Spleen (tissue), 7 donors: ENCODE data around the gene CBLC.

Experiments
- CTCF ChIP-seq, 11 experiments: fragments of 200-600 bp in 7 of 11; fragments of 450-650 bp in 4 of 11; sonication (generic) in 4 of 11; IDR thresholded peaks in 8 of 11; conservative IDR thresholded peaks in 3 of 11; 1 replicate in 7 of 11; 2 replicates in 4 of 11; pipeline versions ENCODE4 v1.4.0 to v1.8.0; 2016 to 2021; ENCODE audit warnings: antibody characterized with exemption in 11 of 11, inconsistent platforms in 4 of 11, mild to moderate bottlenecking in 1 of 11
- POLR2A ChIP-seq, 3 donors: fragments of 450-650 bp; IDR thresholded peaks; one replicate each; pipeline ENCODE4 v1.5.1; 2017; ENCODE audit warnings: antibody characterized with exemption in 3 of 3, mild to moderate bottlenecking in 1 of 3
- donor health status: DM: no; HTN: no; CAD: no; lungs with moderate emphysema.
- donor health status: DM: no; HTN: no; CAD: no.
- donor health status: DM: no; HTN: no; CAD: no.

- no peak for TF ChIP-seq CTCF (IDR thresholded peaks at IDR 0.05 in 8 of 11, conservative IDR thresholded peaks at IDR 0.05 in 3 of 11)
- TF ChIP-seq POLR2A (IDR thresholded peaks at IDR 0.05): no peak
Measured at GRCh38 chr19:44777715-44778347, at the start of gene CBLC.
